ENCODE results near the gene BCAN. TPM values are rescaled to one million over a fixed set of nuclear protein-coding genes. Genes with fewer than 3 reads are reported as not detected.
"Not testable (repeated sequence)": the region's sequence is repeated elsewhere in the genome, so short reads cannot be mapped to it uniquely, and the experiment has no call there.

Gene BCAN, protein sequence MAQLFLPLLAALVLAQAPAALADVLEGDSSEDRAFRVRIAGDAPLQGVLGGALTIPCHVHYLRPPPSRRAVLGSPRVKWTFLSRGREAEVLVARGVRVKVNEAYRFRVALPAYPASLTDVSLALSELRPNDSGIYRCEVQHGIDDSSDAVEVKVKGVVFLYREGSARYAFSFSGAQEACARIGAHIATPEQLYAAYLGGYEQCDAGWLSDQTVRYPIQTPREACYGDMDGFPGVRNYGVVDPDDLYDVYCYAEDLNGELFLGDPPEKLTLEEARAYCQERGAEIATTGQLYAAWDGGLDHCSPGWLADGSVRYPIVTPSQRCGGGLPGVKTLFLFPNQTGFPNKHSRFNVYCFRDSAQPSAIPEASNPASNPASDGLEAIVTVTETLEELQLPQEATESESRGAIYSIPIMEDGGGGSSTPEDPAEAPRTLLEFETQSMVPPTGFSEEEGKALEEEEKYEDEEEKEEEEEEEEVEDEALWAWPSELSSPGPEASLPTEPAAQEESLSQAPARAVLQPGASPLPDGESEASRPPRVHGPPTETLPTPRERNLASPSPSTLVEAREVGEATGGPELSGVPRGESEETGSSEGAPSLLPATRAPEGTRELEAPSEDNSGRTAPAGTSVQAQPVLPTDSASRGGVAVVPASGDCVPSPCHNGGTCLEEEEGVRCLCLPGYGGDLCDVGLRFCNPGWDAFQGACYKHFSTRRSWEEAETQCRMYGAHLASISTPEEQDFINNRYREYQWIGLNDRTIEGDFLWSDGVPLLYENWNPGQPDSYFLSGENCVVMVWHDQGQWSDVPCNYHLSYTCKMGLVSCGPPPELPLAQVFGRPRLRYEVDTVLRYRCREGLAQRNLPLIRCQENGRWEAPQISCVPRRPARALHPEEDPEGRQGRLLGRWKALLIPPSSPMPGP
- not detected in 2 replicates for total RNA-seq

DNA sequence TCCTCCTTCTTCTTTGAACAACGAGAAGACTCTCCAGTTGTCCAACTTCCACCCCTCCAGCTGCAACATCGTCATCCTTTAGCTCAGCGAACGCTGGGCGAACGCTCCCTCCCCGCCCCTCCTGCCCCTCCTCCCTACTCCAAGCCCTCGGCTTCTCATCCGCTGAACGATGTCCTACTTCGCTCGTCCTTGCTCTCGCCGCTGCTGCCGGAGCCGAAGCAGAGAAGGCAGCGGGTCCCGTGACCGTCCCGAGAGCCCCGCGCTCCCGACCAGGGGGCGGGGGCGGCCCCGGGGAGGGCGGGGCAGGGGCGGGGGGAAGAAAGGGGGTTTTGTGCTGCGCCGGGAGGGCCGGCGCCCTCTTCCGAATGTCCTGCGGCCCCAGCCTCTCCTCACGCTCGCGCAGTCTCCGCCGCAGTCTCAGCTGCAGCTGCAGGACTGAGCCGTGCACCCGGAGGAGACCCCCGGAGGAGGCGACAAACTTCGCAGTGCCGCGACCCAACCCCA is at the start of gene BCAN:
BCAN (plus strand) TSS at position 357 of the 504 bp plus-strand sequence. CDS start 3,938 bp downstream, outside the sequence.
- intact Hi-C loops (cut with micrococcal nuclease): loop anchor here (2.0 kb wide), 1 partner anchor 15 kb away; no protein-coding TSS in a partner anchor

DNA sequence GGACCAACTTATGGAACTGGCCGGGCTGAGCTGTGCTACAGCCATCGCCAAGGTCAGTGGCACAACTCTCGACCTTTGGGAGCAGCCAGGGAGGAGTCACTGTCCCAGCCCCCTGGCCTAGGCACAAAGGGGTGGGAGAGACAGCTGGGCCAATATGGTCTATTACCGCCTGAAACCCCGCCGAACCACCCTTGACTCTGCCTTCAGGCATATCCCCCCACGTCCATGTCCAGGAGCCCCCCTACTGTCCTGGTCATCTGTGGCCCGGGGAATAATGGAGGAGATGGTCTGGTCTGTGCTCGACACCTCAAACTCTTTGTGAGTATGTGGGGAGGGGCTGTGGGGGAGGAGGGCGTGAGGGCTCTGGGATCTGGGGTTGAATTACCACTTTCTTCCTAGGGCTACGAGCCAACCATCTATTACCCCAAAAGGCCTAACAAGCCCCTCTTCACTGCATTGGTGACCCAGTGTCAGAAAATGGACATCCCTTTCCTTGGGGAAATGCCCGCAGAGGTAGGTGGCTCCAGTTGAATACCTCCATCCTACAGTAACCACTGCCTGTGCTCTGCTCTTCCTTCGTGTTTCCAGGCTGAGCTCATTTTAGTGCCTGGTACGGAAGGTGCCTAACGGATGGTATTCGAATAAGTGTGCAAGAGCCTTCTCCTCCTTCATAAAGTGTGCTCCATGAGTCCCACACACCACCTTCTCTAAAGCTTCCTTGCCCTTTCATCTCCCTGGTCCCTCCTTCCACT is 49.6 kb upstream of the BCAN start:
- intact Hi-C loops (cut with micrococcal nuclease): loop anchor here (1.0 kb wide), 1 partner anchor 9 kb away; the partner anchor contains the start of gene GPATCH4

DNA sequence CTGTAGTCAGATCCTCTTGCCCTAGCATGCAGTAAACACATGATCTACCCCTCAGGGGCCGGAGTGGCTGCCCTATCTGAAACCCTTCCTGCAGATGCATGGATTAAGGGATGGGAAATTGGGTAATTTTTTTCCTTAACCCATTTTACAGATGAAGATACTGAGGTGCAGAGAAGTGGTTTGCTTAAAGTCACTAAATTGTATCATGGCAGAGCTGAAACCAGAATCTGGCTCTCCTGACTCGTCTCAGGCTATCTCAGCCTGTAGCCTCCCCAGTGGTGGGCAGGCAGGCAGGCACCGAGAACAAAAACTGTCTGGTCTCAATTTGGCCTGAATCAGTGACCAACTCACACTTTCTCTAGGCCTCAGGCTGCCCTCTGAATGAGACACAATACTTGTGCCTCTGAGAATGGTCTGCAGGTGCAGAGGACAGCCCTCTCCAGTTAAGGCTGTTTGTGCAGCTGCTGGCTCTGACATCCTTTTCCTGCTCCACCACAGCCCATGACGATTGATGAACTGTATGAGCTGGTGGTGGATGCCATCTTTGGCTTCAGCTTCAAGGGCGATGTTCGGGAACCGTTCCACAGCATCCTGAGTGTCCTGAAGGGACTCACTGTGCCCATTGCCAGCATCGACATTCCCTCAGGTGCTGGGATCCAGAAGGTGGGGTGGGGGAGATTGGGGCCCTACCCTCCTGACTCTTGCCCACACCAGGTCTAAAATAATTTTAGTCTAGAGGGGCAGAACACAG is 48.8 kb upstream of the BCAN start:
- intact Hi-C loops (cut with micrococcal nuclease): loop anchor here (1.0 kb wide), 1 partner anchor 8 kb away; the partner anchor contains the start of gene GPATCH4

DNA sequence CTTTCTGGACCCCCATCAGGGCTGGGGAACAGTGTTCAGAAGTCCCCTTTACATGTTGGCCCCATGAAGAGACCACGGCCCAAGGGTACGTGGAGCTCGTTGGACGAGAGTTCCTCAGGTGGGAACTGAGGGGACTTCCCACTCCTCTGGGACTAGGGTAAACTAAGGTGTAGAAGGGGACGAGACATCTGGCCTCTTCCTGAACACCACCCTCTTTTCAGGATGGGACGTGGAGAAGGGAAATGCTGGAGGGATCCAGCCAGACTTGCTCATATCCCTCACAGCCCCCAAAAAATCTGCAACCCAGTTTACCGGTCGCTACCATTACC is 48.3 kb upstream of the BCAN start:
- intact Hi-C loops (cut with micrococcal nuclease): no loop called here

DNA sequence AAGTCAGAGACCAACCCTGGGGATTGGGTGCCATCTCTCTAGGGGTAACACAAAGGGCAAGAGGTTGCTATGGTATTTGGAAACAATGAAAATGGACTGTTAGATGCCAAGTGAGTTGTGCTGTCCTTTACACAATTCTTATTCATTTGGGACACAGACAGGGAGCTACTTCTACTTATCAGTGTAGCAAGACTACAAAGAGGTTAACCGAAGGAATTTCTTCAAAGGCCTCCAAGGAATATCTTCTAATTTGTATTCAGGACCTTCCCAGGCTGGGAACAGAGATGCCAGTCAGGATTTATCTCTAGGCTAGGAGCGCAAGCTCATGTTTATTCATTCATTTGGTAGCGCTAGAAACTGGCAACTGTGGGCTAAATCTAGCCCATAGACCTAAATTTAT is 47.7 kb upstream of the BCAN start:
- intact Hi-C loops (cut with micrococcal nuclease): no loop called here

DNA sequence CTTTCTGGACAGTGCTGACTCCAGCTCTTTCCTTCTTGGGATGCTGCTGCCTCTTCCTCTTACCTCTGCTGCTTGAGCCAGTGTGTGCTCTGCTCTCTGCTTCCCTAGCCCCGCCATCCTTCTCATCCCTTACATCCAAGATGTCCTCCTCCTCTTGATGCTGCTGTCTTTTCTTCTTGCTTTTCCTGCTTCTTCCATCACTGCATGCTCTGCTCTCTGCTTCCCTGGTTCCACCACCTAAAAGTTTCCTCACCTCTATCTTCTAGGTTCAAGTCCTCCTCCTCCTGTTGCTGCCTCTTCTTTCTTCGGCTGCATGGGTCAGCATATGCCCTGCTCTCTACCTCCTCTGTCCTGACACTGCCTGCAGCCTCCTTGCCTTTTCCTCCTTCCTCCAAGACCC is 46.9 kb upstream of the BCAN start:
- intact Hi-C loops (cut with micrococcal nuclease): no loop called here

DNA sequence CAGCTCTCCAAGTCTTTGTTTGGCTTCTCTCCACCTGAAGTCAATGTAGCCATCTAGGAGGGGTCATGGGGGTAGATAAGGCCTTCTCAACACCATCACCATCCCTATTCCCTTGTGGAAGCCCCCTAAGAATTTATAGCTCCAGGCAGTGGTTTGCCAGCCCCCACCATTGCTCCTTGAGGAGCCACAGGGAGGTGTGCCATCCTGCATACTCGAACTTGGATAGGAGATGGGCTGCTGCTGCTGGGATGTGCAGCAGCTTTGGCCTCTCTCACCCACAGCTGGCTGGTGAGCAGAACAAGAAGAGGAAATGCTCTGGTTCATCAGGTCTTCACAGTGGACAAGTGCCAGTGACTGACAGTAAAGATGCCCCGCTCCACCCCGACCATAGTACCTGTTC is 45.5 kb upstream of the BCAN start:
- intact Hi-C loops (cut with micrococcal nuclease): no loop called here

DNA sequence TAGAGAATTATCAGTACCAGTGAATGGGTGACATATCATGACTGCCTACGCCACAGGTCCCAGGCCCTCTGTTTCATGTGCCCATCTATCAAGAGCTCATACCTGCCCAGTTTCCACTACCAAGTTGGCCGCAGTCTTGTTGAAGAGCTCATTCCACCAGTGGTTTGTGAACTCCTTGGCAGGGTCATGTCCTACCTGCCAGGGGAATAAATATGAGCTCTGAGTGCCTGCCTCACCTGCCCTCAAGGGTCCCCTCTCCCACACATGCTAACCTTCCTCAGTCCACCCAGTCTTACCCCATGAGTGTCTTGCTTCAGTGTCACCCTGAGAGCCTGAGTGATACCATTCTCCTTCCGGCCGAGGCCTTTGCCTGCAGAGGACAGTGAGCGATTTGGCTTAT is 43.8 kb upstream of the BCAN start:
- intact Hi-C loops (cut with micrococcal nuclease): no loop called here

DNA sequence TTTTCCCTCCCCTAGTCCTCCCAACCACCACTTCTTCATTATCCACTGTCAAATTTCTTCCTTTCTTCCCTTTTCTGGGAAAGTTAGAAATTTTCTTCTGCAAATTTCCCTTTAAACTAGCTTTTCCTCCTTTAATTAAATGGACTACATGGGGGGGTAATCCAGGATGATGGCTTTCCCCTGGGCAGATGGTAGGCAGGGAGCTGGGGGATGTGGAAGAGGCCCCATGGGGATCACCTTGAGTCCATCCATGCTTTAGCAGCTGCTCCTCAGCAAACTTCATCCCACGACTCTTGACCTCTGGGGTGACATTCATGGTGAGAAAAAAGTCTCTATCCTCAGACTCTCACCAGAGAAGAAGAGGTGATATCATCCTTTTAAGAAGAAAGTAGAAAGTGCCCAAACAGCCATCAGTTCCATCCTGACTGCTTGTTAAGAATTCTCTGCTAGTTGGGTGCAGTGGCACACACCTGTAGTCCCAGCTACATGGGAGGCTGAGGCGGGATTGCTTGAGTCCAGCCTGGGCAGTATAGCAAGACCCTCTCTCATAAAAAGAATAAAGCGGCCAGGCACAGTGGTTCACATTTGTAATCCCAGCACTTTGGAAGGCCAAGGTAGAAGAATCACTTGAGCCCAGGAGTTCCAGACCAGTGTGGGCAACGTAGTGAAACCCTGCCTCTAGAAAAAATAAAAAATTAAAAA is 43.0 kb upstream of the BCAN start:
- intact Hi-C loops (cut with micrococcal nuclease): no loop called here

DNA sequence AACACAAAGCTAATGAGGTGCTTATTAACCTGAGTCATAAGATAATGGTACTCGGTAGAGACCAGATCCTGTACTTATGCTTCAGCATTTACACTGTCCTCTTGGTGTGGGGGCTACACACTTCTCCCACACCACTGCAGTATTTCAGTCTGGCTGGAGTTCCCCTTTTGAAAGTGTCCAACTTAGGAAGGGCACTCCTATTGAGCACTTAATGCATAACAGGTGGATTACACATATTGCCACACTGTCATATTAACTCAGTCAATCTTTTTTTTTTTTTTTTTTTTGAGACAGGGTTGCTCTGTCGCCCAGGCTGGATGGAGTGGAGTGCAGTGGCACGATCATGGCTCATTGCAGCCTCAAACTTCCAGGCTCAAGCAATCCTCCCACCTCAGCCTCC is 42.1 kb upstream of the BCAN start:
- intact Hi-C loops (cut with micrococcal nuclease): loop anchor here (2.0 kb wide), 2 partner anchors 15 to 119 kb away; no protein-coding TSS in a partner anchor

DNA sequence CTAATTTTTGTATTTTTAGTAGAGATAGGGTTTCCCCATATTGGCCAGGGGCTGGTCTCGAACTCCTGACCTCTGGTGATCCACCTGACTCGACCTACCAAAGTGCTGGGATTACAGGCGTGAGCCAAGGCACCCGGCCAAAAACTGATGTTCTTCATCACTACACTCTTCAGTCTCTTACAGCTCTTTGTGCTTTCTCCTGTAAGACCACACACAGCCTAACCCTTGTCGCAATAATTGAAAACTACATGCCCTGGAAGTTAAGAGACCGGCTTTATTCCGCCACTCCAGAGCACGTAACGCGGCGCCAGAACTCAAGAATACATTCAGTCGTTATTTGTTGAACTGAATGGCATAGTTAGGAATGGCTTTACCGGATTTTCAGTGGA is 41.2 kb upstream of the BCAN start:
- intact Hi-C loops (cut with micrococcal nuclease): loop anchor here (1.0 to 2.0 kb wide), 9 partner anchors 8 to 167 kb away; partner anchors contain the start of genes IQGAP3, ISG20L2, METTL25B and PRCC

DNA sequence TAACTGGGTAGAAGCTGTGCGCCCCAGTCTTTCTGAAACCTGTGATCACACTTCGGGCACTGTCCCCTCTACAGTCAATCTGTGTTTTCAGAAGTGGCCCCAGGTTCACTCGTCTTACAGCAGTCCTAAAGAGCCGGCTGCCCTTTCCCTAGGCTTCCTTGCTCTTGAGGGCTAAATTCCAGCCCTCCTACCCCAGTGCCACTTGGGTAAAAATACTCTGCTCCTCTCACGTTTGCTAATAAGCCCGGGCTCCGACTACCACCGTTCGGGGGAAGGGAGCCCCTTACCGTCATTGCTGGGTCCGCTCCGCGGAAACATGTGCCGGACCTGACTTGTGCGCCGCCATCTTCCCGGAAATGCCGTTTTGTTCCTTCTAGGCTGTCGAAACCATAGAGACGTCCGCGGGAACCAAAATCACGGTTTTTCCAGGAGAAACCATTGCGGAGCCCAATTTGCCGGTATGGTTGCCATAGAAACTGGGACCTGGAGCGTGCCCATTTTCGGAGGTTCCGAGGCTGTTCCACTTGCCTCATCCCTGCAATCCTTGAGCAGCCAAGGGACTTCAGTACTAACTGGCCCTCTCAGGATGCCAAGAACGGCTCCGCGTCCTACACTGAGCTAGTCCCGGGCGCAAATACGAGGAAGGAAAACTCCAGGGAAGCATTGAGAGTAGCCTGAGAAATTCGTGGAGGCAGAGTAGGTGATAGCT is 40.6 kb upstream of the BCAN start, which contains the start of gene GPATCH4:
GPATCH4 (minus strand) TSS at position 358 of the 709 bp plus-strand sequence.
- intact Hi-C loops (cut with micrococcal nuclease): loop anchor here (1.0 to 2.0 kb wide), 9 partner anchors 9 to 166 kb away; partner anchors contain the start of genes IQGAP3, ISG20L2, METTL25B and PRCC

DNA sequence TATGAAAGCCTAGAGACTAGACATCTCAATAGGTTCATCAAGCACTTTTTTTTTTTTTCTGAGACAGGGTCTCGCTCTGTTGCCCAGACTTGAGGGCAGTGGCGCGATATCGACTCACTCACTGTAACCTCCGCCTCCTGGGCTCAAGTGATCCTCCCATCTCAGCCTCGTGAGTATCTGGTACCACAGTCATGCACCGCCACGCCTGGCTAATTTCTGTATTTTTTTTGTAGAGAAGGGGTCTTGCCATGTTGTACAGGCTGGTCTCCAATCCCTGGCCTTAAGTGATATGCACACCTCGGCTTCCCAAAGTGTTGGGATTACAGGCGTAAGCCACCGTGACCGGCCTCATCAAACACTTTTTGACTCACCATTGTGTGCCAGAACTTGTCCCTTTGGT is 40.0 kb upstream of the BCAN start:
- intact Hi-C loops (cut with micrococcal nuclease): loop anchor here (1.0 to 2.0 kb wide), 9 partner anchors 10 to 165 kb away; partner anchors contain the start of genes IQGAP3, ISG20L2, METTL25B and PRCC

DNA sequence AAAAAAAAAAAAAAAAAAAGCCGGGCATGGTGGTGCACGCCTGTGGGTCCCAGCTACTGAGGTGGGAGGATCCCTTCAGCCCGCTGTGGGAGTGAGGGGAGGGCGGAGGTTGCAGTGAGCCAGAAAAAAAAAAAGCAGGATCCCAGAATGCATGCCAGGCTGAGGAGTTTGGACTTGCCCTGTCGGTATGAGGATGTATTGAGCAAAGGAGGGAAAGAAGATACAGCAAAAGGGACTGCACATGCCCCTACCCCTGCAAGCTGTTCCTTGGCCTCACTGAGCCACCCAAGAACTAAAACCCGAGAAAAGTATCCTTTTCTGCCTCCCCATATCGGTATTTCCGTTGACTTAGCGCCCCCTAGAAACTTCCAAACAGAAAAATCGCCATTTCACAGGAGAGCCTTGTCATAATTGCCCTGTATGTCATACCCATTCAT is 39.3 kb upstream of the BCAN start:
- intact Hi-C loops (cut with micrococcal nuclease): no loop called here

DNA sequence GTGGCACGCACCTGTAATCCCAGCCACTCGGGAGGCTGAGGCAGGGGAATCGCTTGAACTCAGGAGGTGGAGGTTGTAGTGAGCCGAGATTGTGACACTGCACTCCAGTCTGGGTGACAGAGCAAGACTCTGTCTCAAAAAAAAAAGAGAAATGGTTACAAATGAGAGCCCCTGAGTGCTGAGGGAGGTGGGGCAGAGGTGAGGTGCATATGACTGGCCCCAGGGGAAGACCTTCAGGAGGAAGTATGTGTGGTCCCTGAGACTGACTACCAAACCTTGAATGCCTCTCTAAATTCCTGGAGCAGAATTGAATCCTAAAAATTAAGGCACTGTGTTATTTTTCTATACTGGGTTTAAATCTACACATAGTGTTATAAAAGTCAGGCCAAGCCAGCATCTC is 34.6 kb upstream of the BCAN start:
- intact Hi-C loops (cut with micrococcal nuclease): not testable (repeated sequence)

DNA sequence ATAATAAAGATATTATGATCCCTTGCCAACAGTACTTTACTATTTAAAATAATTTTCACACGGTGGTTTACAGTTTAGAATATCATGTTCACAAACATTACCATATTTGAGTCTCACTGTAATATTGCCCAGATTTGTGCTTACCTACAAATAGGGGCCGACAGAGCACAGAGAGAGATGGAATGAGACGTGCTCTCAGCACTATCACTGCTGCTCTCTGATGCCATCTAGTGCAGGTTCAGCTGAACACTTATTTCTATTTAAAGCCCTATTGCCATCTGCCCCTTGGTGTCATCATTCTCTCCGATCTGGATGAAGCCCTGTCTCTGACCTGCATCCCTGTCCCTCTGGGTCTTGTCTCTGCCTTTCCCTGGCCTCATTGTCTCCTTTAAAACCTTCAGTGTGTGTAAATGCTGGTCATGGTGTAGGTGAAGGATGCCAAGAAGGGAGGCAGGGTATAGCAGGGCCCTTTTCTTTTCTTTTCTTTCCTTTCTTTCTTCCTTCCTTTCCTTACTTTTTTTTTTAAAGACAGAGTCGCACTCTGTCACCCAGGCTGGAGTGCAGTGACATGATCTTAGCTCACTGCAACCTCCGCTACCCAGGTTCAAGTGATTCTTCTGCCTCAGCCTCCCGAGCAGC is 33.8 kb upstream of the BCAN start:
- intact Hi-C loops (cut with micrococcal nuclease): loop anchor here (1.0 to 2.0 kb wide), 6 partner anchors 24 to 223 kb away; partner anchors contain the start of gene MEF2D

DNA sequence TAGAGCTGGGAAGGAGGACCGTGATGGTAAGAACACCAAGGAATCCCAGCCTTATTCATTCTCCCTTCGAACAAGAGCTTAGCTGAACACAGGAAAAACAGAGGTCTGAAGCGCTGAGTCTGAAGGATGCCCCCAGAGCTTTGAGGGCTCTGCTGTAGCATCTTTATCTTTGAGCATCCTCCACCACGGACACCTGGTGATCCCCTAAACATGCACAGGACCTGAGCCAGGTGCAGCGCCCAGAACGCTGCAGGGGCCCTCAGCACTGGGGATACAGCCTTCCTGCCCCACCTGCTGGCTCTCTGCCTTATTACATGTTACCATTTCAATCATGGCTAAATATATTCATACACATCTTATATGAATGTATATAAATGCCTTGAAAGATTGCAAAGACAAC is 32.9 kb upstream of the BCAN start:
- intact Hi-C loops (cut with micrococcal nuclease): loop anchor here (1.0 to 2.0 kb wide), 6 partner anchors 25 to 224 kb away; partner anchors contain the start of gene MEF2D

DNA sequence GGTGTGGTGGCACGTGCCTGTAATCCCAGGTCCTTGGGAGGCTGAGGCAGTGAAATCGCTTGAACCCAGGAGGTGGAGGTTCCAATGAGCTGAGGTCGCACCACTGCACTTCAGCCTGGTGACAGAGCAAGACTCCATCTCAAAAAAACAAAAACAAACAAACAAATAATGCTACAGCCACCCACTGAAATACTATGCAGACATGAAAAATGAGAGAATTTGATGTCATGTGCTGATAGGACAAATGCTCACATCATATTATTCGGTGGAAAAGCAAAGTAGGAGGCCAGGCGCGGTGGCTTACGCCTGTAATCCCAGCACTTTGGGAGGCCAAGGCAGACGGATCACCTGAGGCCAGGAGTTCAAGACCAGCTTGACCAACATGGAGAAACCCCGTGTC is 31.8 kb upstream of the BCAN start:
- intact Hi-C loops (cut with micrococcal nuclease): not testable (repeated sequence)
